Spleen (tissue), 7 donors: ENCODE measurements around the gene EFR3B.

Experiments used
- CTCF ChIP-seq, 11 experiments: fragments of 200-600 bp in 7 of 11; fragments of 450-650 bp in 4 of 11; sonication (generic) in 4 of 11; IDR thresholded peaks in 8 of 11; conservative IDR thresholded peaks in 3 of 11; 1 replicate in 7 of 11; 2 replicates in 4 of 11; pipeline versions ENCODE4 v1.4.0 to v1.8.0; 2016 to 2021; ENCODE audit warnings: antibody characterized with exemption in 11 of 11, inconsistent platforms in 4 of 11, mild to moderate bottlenecking in 1 of 11
- POLR2AphosphoS5 ChIP-seq, 3 donors: sonication (generic); formaldehyde crosslinking; IDR thresholded peaks; one replicate each; pipeline ENCODE4 v1.5.1; 2017; ENCODE audit warnings: antibody characterized with exemption in 3 of 3
- donor health status: DM: no; HTN: no; CAD: no; lungs with moderate emphysema.
- donor health status: DM: no; HTN: no; CAD: no.
- donor health status: DM: no; HTN: no; CAD: no.

DNA sequence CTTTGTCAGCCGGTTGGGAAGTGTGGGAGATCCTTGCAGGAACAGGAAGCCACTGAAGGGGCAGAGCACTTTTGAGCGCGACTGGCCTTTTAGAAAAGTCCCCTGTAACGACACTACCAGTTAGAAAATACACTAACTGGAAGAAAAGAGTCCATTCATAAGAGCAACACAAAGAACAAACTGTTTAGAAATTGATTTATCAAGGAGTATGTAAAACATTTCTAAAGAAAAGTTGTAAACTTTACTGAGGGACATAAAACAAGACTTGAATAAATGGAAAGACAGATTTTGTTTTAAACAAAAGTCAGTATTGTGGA, 156.3 kb downstream of the EFR3B start:
- no peak for TF ChIP-seq POLR2AphosphoS5 (IDR thresholded peaks at IDR 0.05)
- TF ChIP-seq CTCF (IDR thresholded peaks at IDR 0.05 in 8 of 11, conservative IDR thresholded peaks at IDR 0.05 in 3 of 11) = no peak
